ENCODE results near the gene KRTAP5-7. TPM values are rescaled to one million over a fixed set of nuclear protein-coding genes. Genes with fewer than 3 reads are reported as not detected.
"Not testable (repeated sequence)": the region's sequence is repeated elsewhere in the genome, so short reads cannot be mapped to it uniquely, and the experiment has no call there.

Gene KRTAP5-7
- polyA plus RNA-seq, 4 donors = 0.09 to 0.16 TPM; not detected in 2

- no peak for DNase-seq (ENCODE audit: low read depth in 4 of 4, low spot score in 3 of 4)
These were observed 3.5 kb downstream of the KRTAP5-7 start for GRCh38 chr11:71530602-71531001.

- DNase-seq (ENCODE audit: low read depth in 4 of 4, low spot score in 3 of 4) = no peak
These were observed 5.1 kb downstream of the KRTAP5-7 start for GRCh38 chr11:71532036-71532610.

- DNase-seq (ENCODE audit: low read depth in 4 of 4, low spot score in 3 of 4) = not testable (repeated sequence)
These were observed 7.9 kb downstream of the KRTAP5-7 start for GRCh38 chr11:71534711-71535608.

DNA sequence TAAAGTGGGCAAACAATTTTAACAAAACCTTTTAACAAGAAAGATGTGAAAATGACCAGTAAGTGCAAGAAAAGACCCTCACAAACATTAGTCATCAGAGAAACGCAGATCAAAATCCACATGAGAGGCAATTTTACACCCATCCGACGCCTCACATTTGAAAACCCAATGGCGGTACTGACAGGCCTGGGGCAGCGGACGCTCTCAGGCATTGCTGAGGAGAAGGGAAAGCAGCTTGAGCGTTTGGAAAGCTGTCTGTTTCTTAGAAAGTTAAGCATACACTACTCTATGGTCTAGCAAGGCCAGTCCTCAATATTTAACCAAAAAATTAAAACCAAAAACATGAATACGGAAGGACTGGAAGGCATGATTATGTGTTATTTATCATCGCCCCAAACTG, 8.8 kb downstream of the KRTAP5-7 start:
- no peak for DNase-seq (ENCODE audit: low read depth in 4 of 4, low spot score in 3 of 4)

- no peak for DNase-seq (ENCODE audit: low read depth in 4 of 4, low spot score in 3 of 4)
These were observed 10.5 kb downstream of the KRTAP5-7 start for GRCh38 chr11:71537537-71537936.

DNA sequence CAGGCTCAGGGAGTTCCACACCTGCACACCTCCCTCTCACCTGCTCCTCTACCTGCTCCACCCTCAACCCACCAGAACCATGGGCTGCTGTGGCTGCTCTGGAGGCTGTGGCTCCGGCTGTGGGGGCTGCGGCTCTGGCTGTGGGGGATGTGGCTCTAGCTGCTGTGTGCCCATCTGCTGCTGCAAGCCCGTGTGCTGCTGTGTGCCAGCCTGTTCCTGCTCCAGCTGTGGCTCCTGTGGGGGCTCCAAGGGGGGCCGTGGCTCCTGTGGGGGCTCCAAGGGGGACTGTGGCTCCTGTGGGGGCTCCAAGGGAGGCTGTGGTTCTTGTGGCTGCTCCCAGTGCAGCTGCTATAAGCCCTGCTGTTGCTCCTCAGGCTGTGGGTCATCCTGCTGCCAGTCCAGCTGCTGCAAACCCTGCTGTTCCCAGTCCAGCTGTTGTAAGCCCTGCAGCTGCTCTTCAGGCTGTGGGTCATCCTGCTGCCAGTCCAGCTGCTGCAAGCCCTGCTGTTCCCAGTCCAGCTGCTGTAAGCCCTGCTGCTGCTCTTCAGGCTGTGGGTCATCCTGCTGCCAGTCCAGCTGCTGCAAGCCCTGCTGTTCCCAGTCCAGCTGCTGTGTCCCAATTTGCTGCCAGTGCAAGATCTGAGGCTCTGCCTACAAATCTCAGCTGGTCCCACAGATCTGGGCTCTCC, 11.1 kb downstream of the KRTAP5-7 start, which contains the start of gene KRTAP5-8:
KRTAP5-8 (plus strand) TSS at position 49 of the 689 bp plus-strand sequence; CDS start at position 80, 31 bp downstream.
- DNase-seq (ENCODE audit: low read depth in 4 of 4, low spot score in 3 of 4) = not testable (repeated sequence)

DNA sequence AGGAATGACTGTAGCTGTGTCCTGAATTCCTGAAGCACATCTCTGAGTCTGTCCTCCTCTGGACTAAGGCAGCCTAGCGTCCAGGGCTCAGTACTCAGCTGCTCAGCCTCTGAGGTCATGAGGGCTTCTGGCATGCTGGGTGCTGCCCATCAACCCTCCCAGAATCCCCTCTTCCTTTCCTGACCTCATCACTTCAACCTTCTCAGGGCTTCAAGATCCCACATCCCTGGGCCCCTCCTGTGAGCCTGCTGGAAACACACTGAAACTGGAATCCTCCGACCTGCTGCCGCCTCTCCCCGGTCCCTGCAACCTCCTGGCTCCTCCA, 11.6 kb downstream of the KRTAP5-7 start:
- no peak for DNase-seq (ENCODE audit: low read depth in 4 of 4, low spot score in 3 of 4)

- DNase-seq (ENCODE audit: low read depth in 4 of 4, low spot score in 3 of 4) = no peak
These were observed 11.9 kb downstream of the KRTAP5-7 start for GRCh38 chr11:71539017-71539416.

DNA sequence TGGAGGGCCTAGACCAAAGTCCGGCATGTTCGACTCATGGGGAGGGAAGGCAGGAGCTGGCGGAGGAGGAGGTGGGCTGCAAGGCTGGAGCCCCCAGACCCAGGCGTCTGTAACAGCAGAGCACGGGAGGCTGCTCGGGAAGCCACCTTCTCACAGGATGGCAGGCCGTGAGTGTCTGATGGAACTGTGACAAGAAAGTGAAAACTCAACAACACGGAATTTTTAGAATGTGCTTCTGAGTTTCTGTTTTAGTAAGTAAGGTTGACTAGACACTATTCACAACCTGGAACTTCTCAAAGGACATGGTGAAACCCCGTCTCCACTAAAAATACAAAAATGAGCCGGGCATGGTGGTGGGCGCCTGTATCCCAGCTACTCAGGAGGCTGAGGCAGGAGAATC, 12.9 kb downstream of the KRTAP5-7 start:
- not testable (repeated sequence) for DNase-seq (ENCODE audit: low read depth in 4 of 4, low spot score in 3 of 4)

DNA sequence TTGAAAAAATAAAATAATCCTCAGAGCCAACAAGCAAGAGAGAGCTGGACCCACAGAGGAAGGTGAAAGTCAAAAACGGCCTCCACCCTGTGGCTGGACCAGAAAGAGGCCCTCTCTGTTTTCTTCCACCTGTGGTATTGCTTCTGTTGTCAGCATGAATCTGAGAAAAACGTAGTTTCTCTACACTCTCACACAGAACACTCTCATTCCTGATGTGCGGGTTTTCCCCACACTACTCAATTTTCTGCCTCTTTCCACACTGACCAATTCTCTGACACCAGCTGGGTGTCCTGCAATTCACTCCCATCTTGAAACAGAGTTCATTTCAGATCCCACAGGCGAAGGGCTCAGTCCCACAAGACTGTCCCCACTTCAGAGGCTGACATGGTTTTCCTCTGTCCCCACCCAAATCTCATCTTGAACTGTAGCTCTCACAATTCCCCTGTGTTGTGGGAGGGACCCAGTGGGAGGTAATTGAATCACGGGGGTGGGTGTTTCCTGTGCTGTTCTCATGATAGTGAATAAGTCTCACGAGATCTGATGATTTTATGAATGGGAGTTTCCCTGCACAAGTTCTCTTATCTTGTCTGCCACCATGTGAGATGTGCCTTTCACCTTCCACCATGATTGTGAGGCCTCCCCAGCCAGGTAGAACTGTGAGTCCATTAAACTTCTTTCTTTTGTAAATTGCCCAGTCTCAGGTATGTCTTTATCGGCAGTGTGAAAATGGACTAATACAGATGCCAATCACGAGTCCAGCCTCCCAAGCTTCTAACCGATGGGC, 13.6 kb downstream of the KRTAP5-7 start:
- not testable (repeated sequence) for DNase-seq (ENCODE audit: low read depth in 4 of 4, low spot score in 3 of 4)

DNA sequence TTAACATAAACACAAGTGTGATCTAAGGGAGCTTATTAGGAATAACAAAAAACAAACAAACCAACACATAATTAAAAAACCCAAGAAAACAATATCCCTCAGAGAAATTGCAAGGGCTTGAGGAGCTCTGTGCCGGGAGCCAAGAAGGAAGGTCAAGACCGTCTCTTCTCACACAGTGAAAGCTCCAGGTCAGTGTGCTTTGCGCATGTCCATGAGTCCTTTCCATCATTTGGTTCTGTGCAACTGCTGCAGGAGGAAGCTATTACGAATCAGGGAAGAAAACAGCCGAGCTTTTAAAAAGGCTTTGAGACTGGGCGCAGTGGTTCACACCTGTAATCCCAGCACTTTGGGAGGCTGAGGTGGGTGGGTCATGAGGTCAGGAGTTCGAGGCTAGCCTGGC, 15.3 kb downstream of the KRTAP5-7 start:
- no peak for DNase-seq (ENCODE audit: low read depth in 4 of 4, low spot score in 3 of 4)

DNA sequence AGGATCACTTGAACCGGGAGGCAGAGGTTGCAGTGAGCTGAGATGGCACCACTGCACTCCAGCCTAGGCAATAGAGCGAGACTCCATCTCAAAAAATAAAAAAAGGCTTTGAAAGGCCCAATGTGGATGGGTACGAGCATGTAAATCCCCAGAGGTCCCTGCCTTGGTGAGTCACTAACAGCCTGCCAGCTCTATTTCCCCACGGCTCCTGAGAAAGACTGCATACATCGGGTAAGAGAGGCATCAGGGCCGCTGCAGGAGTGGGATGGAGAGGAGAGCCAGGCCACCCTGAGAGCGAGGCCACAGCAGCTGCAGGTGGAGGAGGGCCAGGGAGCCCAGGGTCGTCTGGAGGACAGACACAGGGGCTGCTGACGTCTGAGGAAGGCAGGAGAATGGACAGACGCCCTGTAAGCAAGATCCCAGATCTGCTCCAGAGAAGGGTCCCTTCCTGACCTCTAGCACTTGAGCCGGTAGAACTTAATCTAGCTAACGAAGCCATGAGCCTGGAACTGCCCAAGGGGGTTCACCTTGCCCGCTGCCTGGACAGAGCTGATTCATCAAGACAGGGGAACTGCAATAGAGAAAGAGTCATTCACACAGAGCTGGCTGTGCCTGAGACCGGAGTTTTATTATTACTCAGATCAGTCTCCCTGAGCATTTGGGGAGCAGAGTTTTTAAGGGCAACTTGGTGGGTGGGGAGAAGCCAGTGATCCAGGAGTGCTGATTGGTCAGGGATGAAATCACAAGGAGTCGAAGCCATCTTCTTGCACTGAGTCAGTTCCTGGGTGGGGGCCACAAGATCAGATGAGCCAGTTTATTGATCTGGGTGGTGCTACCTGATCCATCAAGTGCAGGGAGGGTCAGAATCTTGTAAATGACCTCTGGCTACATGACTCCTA, 16.1 kb downstream of the KRTAP5-7 start:
- no peak for DNase-seq (ENCODE audit: low read depth in 4 of 4, low spot score in 3 of 4)

DNA sequence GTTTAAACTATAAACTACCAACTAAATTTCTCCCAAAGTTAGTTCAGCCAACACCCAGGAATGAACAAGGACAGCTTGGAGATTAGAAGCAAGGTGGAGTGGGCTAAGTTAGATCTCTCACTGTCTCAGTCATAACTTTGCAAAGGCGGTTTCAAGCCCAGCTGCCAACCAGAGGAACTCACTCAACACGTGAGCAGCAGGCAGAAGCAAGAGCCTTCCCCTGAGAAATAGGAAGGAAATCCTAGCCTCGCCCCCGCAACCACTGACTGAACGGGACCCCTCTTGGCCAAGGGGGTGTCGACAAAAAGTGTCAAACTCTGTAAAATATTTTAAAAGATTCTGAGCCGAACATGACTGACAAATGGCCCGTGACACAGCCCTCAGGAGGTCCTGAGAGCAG, 16.8 kb downstream of the KRTAP5-7 start:
- no peak for DNase-seq (ENCODE audit: low read depth in 4 of 4, low spot score in 3 of 4)

- no peak for DNase-seq (ENCODE audit: low read depth in 4 of 4, low spot score in 3 of 4)
These were observed 17.6 kb downstream of the KRTAP5-7 start for GRCh38 chr11:71544525-71545214.

- no peak for DNase-seq (ENCODE audit: low read depth in 4 of 4, low spot score in 3 of 4)
These were observed 18.4 kb downstream of the KRTAP5-7 start for GRCh38 chr11:71545405-71545966.

- DNase-seq (ENCODE audit: low read depth in 4 of 4, low spot score in 3 of 4) = no peak
These were observed 21.1 kb downstream of the KRTAP5-7 start, which contains the start of gene KRTAP5-9 for GRCh38 chr11:71548120-71548519. TSS of gene KRTAP5-9 (plus strand) at chr11:71548420. CDS start at chr11:71548658, 238 bp downstream.

GRCh38 chr11:71548716-71549151, 21.7 kb downstream of the KRTAP5-7 start:
- DNase-seq (ENCODE audit: low read depth in 4 of 4, low spot score in 3 of 4) = no peak

- no peak for DNase-seq (ENCODE audit: low read depth in 4 of 4, low spot score in 3 of 4)
These were observed 24.6 kb downstream of the KRTAP5-7 start for GRCh38 chr11:71551711-71552110.

- DNase-seq (ENCODE audit: low read depth in 4 of 4, low spot score in 3 of 4) = no peak
These were observed 27.9 kb downstream of the KRTAP5-7 start for GRCh38 chr11:71554996-71555395.

All from right renal pelvis (tissue), 4 donors.